Endodermal cell (in vitro differentiated cells): ENCODE results near the gene CEP83. TPM values are rescaled to one million over a fixed set of nuclear protein-coding genes. Genes with fewer than 3 reads are reported as not detected.

Experiments
- DNase-seq: peaks from one replicate; pipeline ENCODE4 v3.0.0-alpha.2; 2017
- H3K27ac ChIP-seq: 2 replicates; pipeline ENCODE4 v1.5.1; 2013; ENCODE audit warnings: mild to moderate bottlenecking, low read depth, low read length, moderate library complexity
- H3K27me3 ChIP-seq: 2 replicates; pipeline ENCODE4 v1.6.1; 2013; ENCODE audit warnings: mild to moderate bottlenecking, low read length, moderate library complexity; ENCODE audit not compliant: insufficient read depth, control insufficient read depth, poor library complexity, severe bottlenecking
- H3K36me3 ChIP-seq: 2 replicates; pipeline ENCODE4 v1.7.0; 2013; ENCODE audit warnings: mild to moderate bottlenecking, low read length, moderate library complexity; ENCODE audit not compliant: control insufficient read depth, insufficient read depth
- H3K4me1 ChIP-seq: one replicate; pipeline ENCODE4 v1.7.0; 2013; ENCODE audit warnings: low read length; ENCODE audit not compliant: control insufficient read depth, insufficient read depth
- H3K4me3 ChIP-seq: 2 replicates; pipeline ENCODE4 v1.5.1; 2013; ENCODE audit warnings: mild to moderate bottlenecking, low read length, moderate library complexity
- H3K9ac ChIP-seq: 2 replicates; pipeline ENCODE4 v1.6.1; 2013; ENCODE audit warnings: mild to moderate bottlenecking, low read length, moderate library complexity; ENCODE audit not compliant: poor library complexity, severe bottlenecking; ENCODE audit errors: extremely low read depth
- H3K9me3 ChIP-seq: 2 replicates; pipeline ENCODE4 v1.6.1; 2013; ENCODE audit warnings: mild to moderate bottlenecking, low read length, moderate library complexity; ENCODE audit not compliant: control insufficient read depth
- H3K27ac Mint-ChIP-seq: 2 replicates; pipeline ENCODE4 v1.8.0; 2020; ENCODE audit warnings: mixed read lengths
- H3K27me3 Mint-ChIP-seq: 2 replicates; pipeline ENCODE4 v1.8.0; 2021; ENCODE audit warnings: mild to moderate bottlenecking, mixed read lengths; ENCODE audit not compliant: insufficient read depth
- H3K36me3 Mint-ChIP-seq: 2 replicates; pipeline ENCODE4 v1.8.0; 2020; ENCODE audit warnings: low read depth, mixed read lengths
- H3K4me1 Mint-ChIP-seq: 2 replicates; pipeline ENCODE4 v1.8.0; 2020; ENCODE audit warnings: mixed read lengths
- H3K4me3 Mint-ChIP-seq: 2 replicates; pipeline ENCODE4 v1.8.0; 2020; ENCODE audit warnings: mild to moderate bottlenecking, moderate library complexity, mixed read lengths
- H3K9me3 Mint-ChIP-seq: 2 replicates; pipeline ENCODE4 v1.8.0; 2020; ENCODE audit warnings: mild to moderate bottlenecking, mixed read lengths
- CTCF ChIP-seq: fragments of 200-600 bp; sonication (generic); conservative IDR thresholded peaks from 2 replicates; pipeline ENCODE4 v1.5.0; 2021; ENCODE audit warnings: antibody characterized with exemption, mild to moderate bottlenecking
- WGBS, 2 experiments: methylation state at CpG; one replicate each; pipeline versions ENCODE4 v1.1.5 to v1.1.7; 2013; ENCODE audit warnings: missing lambda C conversion rate in 2 of 2, mixed read lengths in 1 of 2; ENCODE audit not compliant: insufficient coverage in 1 of 2, insufficient read length in 1 of 2; 5-methylcytosine and 5-hydroxymethylcytosine counted together
- total RNA-seq, 2 donors: library from RNA; stranded (reverse); fragmentation: NEBNext Ultra II Directional in 1 of 2; extraction: Animal tissue kit (Norgen Biotek cat#: 25700) in 1 of 2; gene quantifications; 2 replicates in 1 of 2; 3 replicates in 1 of 2; pipeline ENCODE4 v1.2.1, GENCODE V29; 2021

The CEP83 gene
- total RNA-seq, 2 donors from 2014 or later: 28.6 to 36.3 TPM

GRCh38 chr12:94312378-94312777 lies 147.3 kb downstream of the CEP83 start:
- Histone ChIP-seq H3K9ac (no peak overlapping the region), H3K9me3 (peaks cover 8% of the 10 kb centered on the region), H3K27ac (no peak overlapping the region), H3K4me3 (no peak overlapping the region), H3K27me3 (no peaks in the 10 kb centered on the region), H3K36me3 (peaks cover 29% of the 10 kb centered on the region), H3K4me1 (no peaks in the 10 kb centered on the region)
- peaks cover 9% of the 10 kb centered on the region for H3K9me3 Mint-ChIP-seq
- DNase-seq: no peak
- H3K27ac Mint-ChIP-seq: no peak overlapping the region
- peaks cover 31% of the 10 kb centered on the region for H3K36me3 Mint-ChIP-seq
- H3K4me3 Mint-ChIP-seq: no peak overlapping the region
- no peaks in the 10 kb centered on the region for H3K4me1 Mint-ChIP-seq
- no peaks in the 10 kb centered on the region for H3K27me3 Mint-ChIP-seq
- 83% methylated on average over 1 of the region's 1 CpG; no CpG with 5 or more reads in 1 of the 2 experiments for WGBS, 2 experiments
- no peak for TF ChIP-seq CTCF

- peaks cover 29% of the 10 kb centered on the region for H3K36me3 Mint-ChIP-seq
- no peaks in the 10 kb centered on the region for H3K27me3 Mint-ChIP-seq
- Histone ChIP-seq H3K9me3 (no peaks in the 10 kb centered on the region), H3K27me3 (no peaks in the 10 kb centered on the region), H3K4me3 (no peak overlapping the region), H3K9ac (no peak overlapping the region), H3K27ac (no peak overlapping the region), H3K4me1 (peaks cover 5% of the 10 kb centered on the region), H3K36me3 (peaks cover 48% of the 10 kb centered on the region)
- H3K4me1 Mint-ChIP-seq: peaks cover 15% of the 10 kb centered on the region
- no peak overlapping the region for H3K4me3 Mint-ChIP-seq
- H3K9me3 Mint-ChIP-seq: no peaks in the 10 kb centered on the region
- no peak for DNase-seq
- 80 to 89% methylated on average over 1 to 5 of the region's 5 CpGs for WGBS, 2 experiments
- TF ChIP-seq CTCF: no peak
- H3K27ac Mint-ChIP-seq: no peak overlapping the region
These were observed 150.3 kb downstream of the CEP83 start for GRCh38 chr12:94309373-94309772.

- TF ChIP-seq CTCF: no peak
- H3K9me3 Mint-ChIP-seq: no peaks in the 10 kb centered on the region
- Histone ChIP-seq H3K27ac (no peak overlapping the region), H3K4me1 (peaks cover 5% of the 10 kb centered on the region), H3K9ac (no peak overlapping the region), H3K27me3 (no peaks in the 10 kb centered on the region), H3K4me3 (no peak overlapping the region), H3K36me3 (peaks cover 48% of the 10 kb centered on the region), H3K9me3 (no peaks in the 10 kb centered on the region)
- no peak overlapping the region for H3K4me3 Mint-ChIP-seq
- peaks cover 16% of the 10 kb centered on the region for H3K4me1 Mint-ChIP-seq
- no peak overlapping the region for H3K27ac Mint-ChIP-seq
- peaks cover 29% of the 10 kb centered on the region for H3K36me3 Mint-ChIP-seq
- WGBS, 2 experiments: 86 to 100% methylated on average over 1 to 2 of the region's 2 CpGs
- no peaks in the 10 kb centered on the region for H3K27me3 Mint-ChIP-seq
- no peak for DNase-seq
These were observed 151.1 kb downstream of the CEP83 start for GRCh38 chr12:94308612-94309011.
